Measurements from ENCODE around the gene MBTPS1. TPM values are rescaled to one million over a fixed set of nuclear protein-coding genes. Genes with fewer than 3 reads are reported as not detected.

MBTPS1 gene
- total RNA-seq, 1 experiment from 2014 or later, result 56.1 TPM

- Histone ChIP-seq H3K79me2 (ENCODE audit: low read length) (no peaks in the 10 kb centered on the region), H3K4me3 (ENCODE audit: low read length) (no peak overlapping the region), H3K9me2 (replicated peaks; ENCODE audit: low read length) (no peaks in the 10 kb centered on the region), H3K9me3 (ENCODE audit: low read length) (no peaks in the 10 kb centered on the region), H3K27ac (ENCODE audit: low read length) (no peak overlapping the region), H3K9ac (ENCODE audit: low read length) (no peak overlapping the region), H2AFZ (ENCODE audit: low read length) (no peak overlapping the region), H3K36me3 (ENCODE audit: low read depth, low read length) (peaks cover 16% of the 10 kb centered on the region), H4K20me1 (ENCODE audit: low read length) (0 out of 2 replicates have a peak, but pooled peaks cover 3% of the 10 kb centered on the region), H3F3A (ENCODE audit: low read length, unreplicated experiment) (no peaks in the 10 kb centered on the region), H3K4me2 (ENCODE audit: low read length) (no peak overlapping the region), H3K27me3 (ENCODE audit: low read length) (no peaks in the 10 kb centered on the region), H3K4me1 (ENCODE audit: insufficient read depth, low read length) (no peaks in the 10 kb centered on the region)
- TF ChIP-seq CTCF (conservative IDR thresholded peaks at IDR 0.05; ENCODE audit: low read depth, low read length) (no peak), EZH2phosphoT487 (IDR thresholded peaks at IDR 0.05; ENCODE audit: borderline replicate concordance, low read length) (no peak), EZH2 (IDR thresholded peaks at IDR 0.05; ENCODE audit: low read length, unreplicated experiment) (no peak)
- ATAC-seq (no peak), DNase-seq (no peak)
- POLR2A ChIA-PET (ENCODE audit: unreplicated experiment), result no interaction called here
- CTCF ChIA-PET, result no interaction called here
- intact Hi-C loops (cut with micrococcal nuclease), result no loop called here
- BruUV-seq (replicated peaks), result no TSS peak
Measured at GRCh38 chr16:84086341-84086740, 30.4 kb downstream of the MBTPS1 start.

GRCh38 chr16:84085773-84086172 lies 31.0 kb downstream of the MBTPS1 start:
- Histone ChIP-seq H3K79me2 (ENCODE audit: low read length) (no peaks in the 10 kb centered on the region), H3K4me2 (ENCODE audit: low read length) (no peak overlapping the region), H3F3A (ENCODE audit: low read length, unreplicated experiment) (no peaks in the 10 kb centered on the region), H3K9me3 (ENCODE audit: low read length) (no peaks in the 10 kb centered on the region), H2AFZ (ENCODE audit: low read length) (no peak overlapping the region), H3K9me2 (replicated peaks; ENCODE audit: low read length) (no peaks in the 10 kb centered on the region), H3K36me3 (ENCODE audit: low read depth, low read length) (peaks cover 16% of the 10 kb centered on the region), H3K9ac (ENCODE audit: low read length) (no peak overlapping the region), H3K4me1 (ENCODE audit: insufficient read depth, low read length) (no peaks in the 10 kb centered on the region), H3K4me3 (ENCODE audit: low read length) (no peak overlapping the region), H3K27me3 (ENCODE audit: low read length) (no peaks in the 10 kb centered on the region), H3K27ac (ENCODE audit: low read length) (no peak overlapping the region), H4K20me1 (ENCODE audit: low read length) (0 out of 2 replicates have a peak, but pooled peaks cover 3% of the 10 kb centered on the region)
- intact Hi-C loops (cut with micrococcal nuclease), result loop anchor here (1.0 kb wide), 1 partner anchor 90 kb away; no protein-coding TSS in a partner anchor
- ChIA-PET POLR2A (ENCODE audit: unreplicated experiment) (no interaction called here), CTCF (interaction anchor here (0.7 kb wide), 1 partner anchor 252 kb away, joined by 3 read pairs; no protein-coding TSS in a partner anchor)
- no peak for DNase-seq
- no peak for ATAC-seq
- TF ChIP-seq EZH2 (IDR thresholded peaks at IDR 0.05; ENCODE audit: low read length, unreplicated experiment) (no peak), CTCF (conservative IDR thresholded peaks at IDR 0.05; ENCODE audit: low read depth, low read length) (no peak), EZH2phosphoT487 (IDR thresholded peaks at IDR 0.05; ENCODE audit: borderline replicate concordance, low read length) (no peak)
- no TSS peak for BruUV-seq (replicated peaks)

GRCh38 chr16:84085271-84085667 lies 31.5 kb downstream of the MBTPS1 start:
- Histone ChIP-seq H3K36me3 (ENCODE audit: low read depth, low read length) (peaks cover 16% of the 10 kb centered on the region), H3F3A (ENCODE audit: low read length, unreplicated experiment) (no peaks in the 10 kb centered on the region), H4K20me1 (ENCODE audit: low read length) (0 out of 2 replicates have a peak, but pooled peaks cover 3% of the 10 kb centered on the region), H3K4me3 (ENCODE audit: low read length) (no peak overlapping the region), H3K4me2 (ENCODE audit: low read length) (no peak overlapping the region), H3K9me3 (ENCODE audit: low read length) (no peaks in the 10 kb centered on the region), H3K9me2 (replicated peaks; ENCODE audit: low read length) (no peaks in the 10 kb centered on the region), H3K4me1 (ENCODE audit: insufficient read depth, low read length) (no peaks in the 10 kb centered on the region), H3K27me3 (ENCODE audit: low read length) (no peaks in the 10 kb centered on the region), H3K79me2 (ENCODE audit: low read length) (no peaks in the 10 kb centered on the region), H3K27ac (ENCODE audit: low read length) (no peak overlapping the region), H2AFZ (ENCODE audit: low read length) (no peak overlapping the region), H3K9ac (ENCODE audit: low read length) (no peak overlapping the region)
- TF ChIP-seq EZH2phosphoT487 (IDR thresholded peaks at IDR 0.05; ENCODE audit: borderline replicate concordance, low read length) (no peak), EZH2 (IDR thresholded peaks at IDR 0.05; ENCODE audit: low read length, unreplicated experiment) (no peak), CTCF (conservative IDR thresholded peaks at IDR 0.05; ENCODE audit: low read depth, low read length) (no peak)
- BruUV-seq (replicated peaks), result no TSS peak
- intact Hi-C loops (cut with micrococcal nuclease), result loop anchor here (1.0 kb wide), 1 partner anchor 90 kb away; no protein-coding TSS in a partner anchor
- POLR2A ChIA-PET (ENCODE audit: unreplicated experiment), result no interaction called here
- ATAC-seq (no peak), DNase-seq (no peak)
- CTCF ChIA-PET, result interaction anchor here (0.7 to 1.0 kb wide), 2 partner anchors 102 to 253 kb away, joined by 3 to 6 read pairs; partner anchors contain the start of gene TAF1C
